ENCODE measurements around the gene C17orf114. TPM values are rescaled to one million over a fixed set of nuclear protein-coding genes. Genes with fewer than 3 reads are reported as not detected.

C17orf114 gene

DNA sequence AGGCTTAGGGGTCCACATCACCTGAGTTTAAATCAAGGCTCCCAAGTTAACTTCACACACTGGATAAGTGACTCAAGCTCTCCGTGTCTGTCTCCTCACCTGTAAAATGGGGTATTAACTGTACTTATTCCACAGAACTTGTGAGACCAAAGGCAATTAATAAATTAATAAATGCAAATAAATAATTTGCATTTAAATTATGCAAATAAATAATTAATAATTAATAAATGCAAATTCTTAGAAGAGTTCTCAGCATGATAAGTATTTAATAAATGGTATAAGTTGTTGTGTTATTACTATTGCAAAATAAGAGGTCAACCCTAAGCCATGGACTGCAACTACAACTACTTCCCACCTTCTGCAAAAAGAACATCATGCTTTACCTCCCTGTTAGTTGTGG is 48.7 kb downstream of the C17orf114 start:
- H3K4me2 ChIP-seq (ENCODE audit: low read length), result no peak overlapping the region
- no peaks in the 10 kb centered on the region for H4K20me1 ChIP-seq (ENCODE audit: insufficient read depth, low read length)
- H3K79me2 ChIP-seq (ENCODE audit: insufficient read depth, low read depth, low read length), result no peaks in the 10 kb centered on the region
- peaks cover under 1% of the 10 kb centered on the region for H3K4me1 ChIP-seq (ENCODE audit: insufficient read depth, low read length, poor library complexity, severe bottlenecking)
- H3K9me2 ChIP-seq (ENCODE audit: insufficient read depth, low read length), result no peaks in the 10 kb centered on the region
- ChIA-PET CTCF (ENCODE audit: unreplicated experiment) (no interaction called here), POLR2A (no interaction called here)
- no TSS peak for BruUV-seq (replicated peaks)
- no peak overlapping the region for H3K27ac ChIP-seq (ENCODE audit: low read depth, low read length, poor library complexity, severe bottlenecking)
- no peaks in the 10 kb centered on the region for H3K9me3 ChIP-seq (ENCODE audit: low read length)
- no peak for DNase-seq (ENCODE audit: low spot score)
- TF ChIP-seq CTCF (conservative IDR thresholded peaks at IDR 0.05; ENCODE audit: low read length) (no peak), EZH2phosphoT487 (IDR thresholded peaks at IDR 0.05; ENCODE audit: borderline replicate concordance, low read depth, low read length) (no peak)
- intact Hi-C loops (cut with micrococcal nuclease; ENCODE audit: unreplicated experiment), result no loop called here
- H2AFZ ChIP-seq (ENCODE audit: low read length), result no peak overlapping the region
- H3K4me3 ChIP-seq (ENCODE audit: low read depth, low read length, poor library complexity, severe bottlenecking), result no peak overlapping the region
- H3K36me3 ChIP-seq (ENCODE audit: insufficient read depth, low read length), result no peaks in the 10 kb centered on the region

DNA sequence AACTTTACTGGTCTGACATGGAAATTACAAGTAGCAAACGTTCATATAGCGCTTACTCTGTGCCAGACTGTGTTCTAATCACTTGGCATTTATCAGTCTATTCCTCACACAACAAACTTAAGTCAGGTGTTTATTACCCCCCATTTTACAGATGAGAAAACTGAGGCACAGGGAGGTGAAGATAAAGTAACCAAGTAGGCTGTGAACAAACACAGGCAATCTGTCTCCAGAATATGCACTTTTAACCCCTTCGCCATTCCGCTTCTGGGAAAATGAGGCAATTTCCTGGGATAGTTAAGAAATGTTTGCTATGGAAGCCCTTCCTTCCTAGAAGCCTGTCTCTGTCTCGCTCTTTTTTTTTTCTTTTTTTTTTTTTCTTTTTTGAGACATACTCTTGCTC is 50.2 kb downstream of the C17orf114 start:
- Histone ChIP-seq H3K9me3 (ENCODE audit: low read length) (no peaks in the 10 kb centered on the region), H3K4me2 (ENCODE audit: low read length) (no peak overlapping the region), H3K4me3 (ENCODE audit: low read depth, low read length, poor library complexity, severe bottlenecking) (no peak overlapping the region), H3K4me1 (ENCODE audit: insufficient read depth, low read length, poor library complexity, severe bottlenecking) (peaks cover 8% of the 10 kb centered on the region), H3K79me2 (ENCODE audit: insufficient read depth, low read depth, low read length) (no peaks in the 10 kb centered on the region), H3K27ac (ENCODE audit: low read depth, low read length, poor library complexity, severe bottlenecking) (no peak overlapping the region), H4K20me1 (ENCODE audit: insufficient read depth, low read length) (no peaks in the 10 kb centered on the region), H2AFZ (ENCODE audit: low read length) (no peak overlapping the region), H3K36me3 (ENCODE audit: insufficient read depth, low read length) (no peaks in the 10 kb centered on the region), H3K9me2 (ENCODE audit: insufficient read depth, low read length) (no peaks in the 10 kb centered on the region)
- TF ChIP-seq EZH2phosphoT487 (IDR thresholded peaks at IDR 0.05; ENCODE audit: borderline replicate concordance, low read depth, low read length) (no peak), CTCF (conservative IDR thresholded peaks at IDR 0.05; ENCODE audit: low read length) (no peak)
- intact Hi-C loops (cut with micrococcal nuclease; ENCODE audit: unreplicated experiment), result no loop called here
- POLR2A ChIA-PET, result no interaction called here
- DNase-seq (ENCODE audit: low spot score), result no peak
- CTCF ChIA-PET (ENCODE audit: unreplicated experiment), result no interaction called here
- BruUV-seq (replicated peaks), result no TSS peak

Other genes starting within 250 kb of the C17orf114 start
- gene MYBBP1A, start 246.9 kb downstream of the C17orf114 start, total RNA-seq (2014; rRNA removed; shearing (Covaris generic)), result 137 and 142 TPM in 2 replicates
- gene MYBBP1A, start 246.9 kb downstream of the C17orf114 start, total RNA-seq (2022), result 106 and 131 TPM in 2 replicates
- not detected in 2 replicates for gene GGT6, start 241.8 kb downstream of the C17orf114 start, total RNA-seq (2014; rRNA removed; shearing (Covaris generic))
- gene GGT6, start 241.8 kb downstream of the C17orf114 start, total RNA-seq (2022), result not detected in 2 replicates
- gene SMTNL2, start 217.8 kb downstream of the C17orf114 start, total RNA-seq (2014; rRNA removed; shearing (Covaris generic)), result not detected in 2 replicates
- not detected in 2 replicates for gene SMTNL2, start 217.8 kb downstream of the C17orf114 start, total RNA-seq (2022)
- gene ALOX15, start 160.7 kb downstream of the C17orf114 start, total RNA-seq (2014; rRNA removed; shearing (Covaris generic)), result not detected in 2 replicates
- gene ALOX15, start 160.7 kb downstream of the C17orf114 start, total RNA-seq (2022), result 1.8 TPM in 2 replicates
- gene PELP1, start 98.2 kb downstream of the C17orf114 start, total RNA-seq (2014; rRNA removed; shearing (Covaris generic)), result 28.2 and 36.8 TPM in 2 replicates
- gene PELP1, start 98.2 kb downstream of the C17orf114 start, total RNA-seq (2022), result 104 and 113 TPM in 2 replicates
- gene ARRB2, start 91.7 kb downstream of the C17orf114 start, total RNA-seq (2014; rRNA removed; shearing (Covaris generic)), result 49.8 and 56.7 TPM in 2 replicates
- 84.9 and 96.1 TPM in 2 replicates for gene ARRB2, start 91.7 kb downstream of the C17orf114 start, total RNA-seq (2022)
- gene MED11, start 70.9 kb downstream of the C17orf114 start, total RNA-seq (2014; rRNA removed; shearing (Covaris generic)), result 35.3 and 35.9 TPM in 2 replicates
- 19.0 and 19.2 TPM in 2 replicates for gene MED11, start 70.9 kb downstream of the C17orf114 start, total RNA-seq (2022)
- gene ZMYND15, start 62.5 kb downstream of the C17orf114 start, total RNA-seq (2014; rRNA removed; shearing (Covaris generic)), result not detected in 2 replicates
- gene ZMYND15, start 62.5 kb downstream of the C17orf114 start, total RNA-seq (2022), result not detected in 2 replicates
- gene CXCL16, start 62.4 kb downstream of the C17orf114 start, total RNA-seq (2014; rRNA removed; shearing (Covaris generic)), result not detected in 2 replicates
- not detected in 2 replicates for gene CXCL16, start 62.4 kb downstream of the C17orf114 start, total RNA-seq (2022)
- not detected in 2 replicates for gene TM4SF5, start 30.4 kb downstream of the C17orf114 start, total RNA-seq (2014; rRNA removed; shearing (Covaris generic))
- not detected in 2 replicates for gene TM4SF5, start 30.4 kb downstream of the C17orf114 start, total RNA-seq (2022)
- not detected in 2 replicates for gene VMO1, start 16.0 kb downstream of the C17orf114 start, total RNA-seq (2014; rRNA removed; shearing (Covaris generic))
- gene VMO1, start 16.0 kb downstream of the C17orf114 start, total RNA-seq (2022), result 0.55 TPM in 1 of 2 replicates, not detected in the other
- gene GLTPD2, start 13.4 kb downstream of the C17orf114 start, total RNA-seq (2014; rRNA removed; shearing (Covaris generic)), result not detected in 2 replicates
- gene GLTPD2, start 13.4 kb downstream of the C17orf114 start, total RNA-seq (2022), result not detected in 2 replicates
- gene PSMB6, start 6.2 kb downstream of the C17orf114 start, total RNA-seq (2014; rRNA removed; shearing (Covaris generic)), result 144 and 155 TPM in 2 replicates
- 111 and 137 TPM in 2 replicates for gene PSMB6, start 6.2 kb downstream of the C17orf114 start, total RNA-seq (2022)
- gene PLD2, start 4.8 kb upstream of the C17orf114 start, total RNA-seq (2014; rRNA removed; shearing (Covaris generic)), result 6.6 and 10.2 TPM in 2 replicates
- 13.5 and 18.7 TPM in 2 replicates for gene PLD2, start 4.8 kb upstream of the C17orf114 start, total RNA-seq (2022)
- 38.3 and 40.6 TPM in 2 replicates for gene MINK1, start 31.0 kb upstream of the C17orf114 start, total RNA-seq (2014; rRNA removed; shearing (Covaris generic))
- 61.0 and 62.5 TPM in 2 replicates for gene MINK1, start 31.0 kb upstream of the C17orf114 start, total RNA-seq (2022)
- 0.18 and 0.79 TPM in 2 replicates for gene C17orf107, start 97.2 kb upstream of the C17orf114 start, total RNA-seq (2014; rRNA removed; shearing (Covaris generic))
- 0.76 and 1.1 TPM in 2 replicates for gene C17orf107, start 97.2 kb upstream of the C17orf114 start, total RNA-seq (2022)
- gene CHRNE, start 100.8 kb upstream of the C17orf114 start, total RNA-seq (2014; rRNA removed; shearing (Covaris generic)), result 0.32 and 0.59 TPM in 2 replicates
- 0.27 and 0.68 TPM in 2 replicates for gene CHRNE, start 100.8 kb upstream of the C17orf114 start, total RNA-seq (2022)
- not detected in 2 replicates for gene GP1BA, start 129.9 kb upstream of the C17orf114 start, total RNA-seq (2014; rRNA removed; shearing (Covaris generic))
- gene GP1BA, start 129.9 kb upstream of the C17orf114 start, total RNA-seq (2022), result not detected in 2 replicates
- 59.6 and 80.6 TPM in 2 replicates for gene SLC25A11, start 137.7 kb upstream of the C17orf114 start, total RNA-seq (2014; rRNA removed; shearing (Covaris generic))
- gene SLC25A11, start 137.7 kb upstream of the C17orf114 start, total RNA-seq (2022), result 66.8 and 68.2 TPM in 2 replicates
- gene RNF167, start 137.9 kb upstream of the C17orf114 start, total RNA-seq (2014; rRNA removed; shearing (Covaris generic)), result 31.4 and 46.5 TPM in 2 replicates
- 120 and 124 TPM in 2 replicates for gene RNF167, start 137.9 kb upstream of the C17orf114 start, total RNA-seq (2022)
- 1,053 and 1,272 TPM in 2 replicates for gene PFN1, start 146.2 kb upstream of the C17orf114 start, total RNA-seq (2014; rRNA removed; shearing (Covaris generic))
- gene PFN1, start 146.2 kb upstream of the C17orf114 start, total RNA-seq (2022), result 950 and 1,053 TPM in 2 replicates
- 14.6 and 24.6 TPM in 2 replicates for gene ENO3, start 148.8 kb upstream of the C17orf114 start, total RNA-seq (2014; rRNA removed; shearing (Covaris generic))
- 79.4 and 80.4 TPM in 2 replicates for gene ENO3, start 148.8 kb upstream of the C17orf114 start, total RNA-seq (2022)
- 53.2 and 54.4 TPM in 2 replicates for gene SPAG7, start 165.5 kb upstream of the C17orf114 start, total RNA-seq (2014; rRNA removed; shearing (Covaris generic))
- 58.9 and 67.7 TPM in 2 replicates for gene SPAG7, start 165.5 kb upstream of the C17orf114 start, total RNA-seq (2022)
- 8.7 and 9.7 TPM in 2 replicates for gene CAMTA2, start 185.3 kb upstream of the C17orf114 start, total RNA-seq (2014; rRNA removed; shearing (Covaris generic))
- 44.3 and 53.4 TPM in 2 replicates for gene CAMTA2, start 185.3 kb upstream of the C17orf114 start, total RNA-seq (2022)
- not detected in 2 replicates for gene INCA1, start 195.2 kb upstream of the C17orf114 start, total RNA-seq (2014; rRNA removed; shearing (Covaris generic))
- 0.82 and 1.2 TPM in 2 replicates for gene INCA1, start 195.2 kb upstream of the C17orf114 start, total RNA-seq (2022)
- gene KIF1C, start 195.6 kb upstream of the C17orf114 start, total RNA-seq (2014; rRNA removed; shearing (Covaris generic)), result 20.6 and 32.1 TPM in 2 replicates
- 51.1 and 53.7 TPM in 2 replicates for gene KIF1C, start 195.6 kb upstream of the C17orf114 start, total RNA-seq (2022)
- not detected in 2 replicates for gene SLC52A1, start 233.1 kb upstream of the C17orf114 start, total RNA-seq (2014; rRNA removed; shearing (Covaris generic))
- not detected in 2 replicates for gene SLC52A1, start 233.1 kb upstream of the C17orf114 start, total RNA-seq (2022)

All from OCI-LY7 (cell line).